ENCODE data around the gene TBC1D2B.
"Not testable (repeated sequence)": the region's sequence is repeated elsewhere in the genome, so short reads cannot be mapped to it uniquely, and the experiment has no call there.

Gene TBC1D2B

DNA sequence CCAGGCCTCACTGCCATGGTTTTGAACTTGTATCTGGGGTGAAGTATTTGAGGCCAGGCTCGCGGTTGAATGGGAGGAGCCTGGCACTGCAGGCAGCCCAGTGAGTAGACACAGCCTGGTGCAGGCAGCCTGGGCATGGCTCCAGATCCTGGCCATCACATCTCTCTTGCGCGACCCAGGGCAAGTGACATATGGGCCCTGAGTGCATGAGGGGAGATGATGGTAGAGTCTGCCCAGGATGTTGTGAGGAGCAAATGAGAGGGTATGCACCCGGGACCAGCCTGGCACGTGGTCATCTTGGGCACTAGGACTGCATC, 103.5 kb downstream of the TBC1D2B start:
- no peak for DNase-seq (ENCODE audit: low read depth)

- DNase-seq (ENCODE audit: low read depth) = not testable (repeated sequence)
These were observed 104.0 kb downstream of the TBC1D2B start for GRCh38 chr15:77973273-77974097.

DNA sequence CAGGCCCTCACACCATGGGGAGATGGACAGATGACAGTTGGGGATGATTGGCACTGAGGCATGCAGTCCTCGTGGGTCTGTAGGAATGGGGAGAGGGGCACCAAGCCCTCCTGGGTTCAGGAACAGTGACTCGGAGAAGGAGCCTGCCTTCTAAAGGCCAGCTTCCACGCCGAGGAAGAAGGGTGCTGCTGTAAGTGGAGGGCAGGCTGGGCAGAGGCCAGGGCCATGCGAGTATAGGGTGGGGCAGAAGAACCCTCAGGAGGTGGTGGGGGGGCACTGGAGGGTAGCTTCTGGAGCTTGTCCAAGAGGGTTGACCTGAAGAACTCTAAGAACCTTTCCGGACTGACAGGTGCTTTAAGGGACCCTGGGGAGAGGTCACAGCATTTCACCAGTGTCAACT, 104.8 kb downstream of the TBC1D2B start:
- not testable (repeated sequence) for DNase-seq (ENCODE audit: low read depth)

GRCh38 chr15:77971875-77972274, 105.6 kb downstream of the TBC1D2B start:
- DNase-seq (ENCODE audit: low read depth) = not testable (repeated sequence)

DNA sequence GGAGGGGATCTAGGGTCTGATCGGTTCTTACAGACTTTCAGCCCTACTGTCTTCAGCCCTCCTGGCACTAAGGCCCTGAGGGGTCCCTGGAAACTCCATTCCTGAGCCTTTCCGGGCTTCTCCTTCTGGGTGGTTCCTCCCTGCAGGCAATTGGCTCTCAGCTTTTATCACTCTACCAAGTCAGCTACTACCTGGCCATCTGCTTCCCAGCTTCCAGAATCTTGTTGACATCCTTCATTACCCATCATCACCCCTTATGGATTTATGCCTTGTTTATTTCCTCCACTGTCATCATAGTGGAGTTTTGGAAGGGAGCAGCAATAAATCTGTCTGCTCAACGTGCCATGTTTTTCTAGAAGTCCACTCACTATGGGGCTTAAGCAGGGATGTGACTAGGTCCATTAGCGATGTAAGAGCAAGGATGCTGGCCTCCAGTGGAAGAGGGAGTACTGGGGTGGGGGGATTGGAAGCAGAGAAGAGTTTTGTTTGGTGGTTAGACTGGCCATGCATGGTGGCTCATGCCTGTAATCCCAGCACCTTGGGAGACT, 106.6 kb downstream of the TBC1D2B start:
- DNase-seq (ENCODE audit: low read depth) = not testable (repeated sequence)

- DNase-seq (ENCODE audit: low read depth) = no peak
These were observed 108.5 kb downstream of the TBC1D2B start for GRCh38 chr15:77969055-77969454.

- DNase-seq (ENCODE audit: low read depth) = no peak
These were observed 109.7 kb downstream of the TBC1D2B start for GRCh38 chr15:77967798-77968197.

GRCh38 chr15:77967235-77967615, 110.3 kb downstream of the TBC1D2B start:
- DNase-seq (ENCODE audit: low read depth) = not testable (repeated sequence)

DNA sequence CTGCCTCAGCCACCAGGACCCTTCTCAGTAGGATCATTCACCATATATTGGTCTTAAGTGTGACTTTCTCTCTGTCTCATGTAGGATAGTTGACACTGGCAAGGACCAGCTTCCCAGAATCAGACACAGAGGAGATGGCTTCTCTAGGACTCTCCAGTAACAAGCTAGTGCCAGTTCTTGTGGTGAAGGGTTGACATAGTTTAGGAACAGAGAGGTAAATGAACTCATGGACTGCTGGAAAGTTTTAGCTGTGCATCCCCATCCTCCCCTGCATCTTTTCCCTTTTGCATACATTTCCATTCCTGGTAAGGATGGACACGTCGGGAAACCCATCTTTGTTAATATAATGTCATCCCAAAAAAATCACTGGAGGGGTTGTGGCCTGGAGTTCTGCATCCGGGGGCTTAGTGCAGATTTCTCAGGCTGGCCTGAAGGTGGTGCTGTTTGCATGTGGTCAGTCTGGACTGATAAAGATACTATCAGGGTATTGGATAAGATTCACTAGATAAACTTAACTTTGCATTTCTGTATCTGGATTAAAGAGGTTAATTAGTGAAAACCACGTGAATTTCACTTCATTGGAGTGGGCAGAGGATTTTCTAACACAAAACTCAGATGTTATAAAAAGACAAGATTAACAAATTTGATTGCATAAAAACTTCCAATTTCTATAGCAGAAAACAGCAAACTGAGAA, 110.8 kb downstream of the TBC1D2B start:
- DNase-seq (ENCODE audit: low read depth) = no peak

DNA sequence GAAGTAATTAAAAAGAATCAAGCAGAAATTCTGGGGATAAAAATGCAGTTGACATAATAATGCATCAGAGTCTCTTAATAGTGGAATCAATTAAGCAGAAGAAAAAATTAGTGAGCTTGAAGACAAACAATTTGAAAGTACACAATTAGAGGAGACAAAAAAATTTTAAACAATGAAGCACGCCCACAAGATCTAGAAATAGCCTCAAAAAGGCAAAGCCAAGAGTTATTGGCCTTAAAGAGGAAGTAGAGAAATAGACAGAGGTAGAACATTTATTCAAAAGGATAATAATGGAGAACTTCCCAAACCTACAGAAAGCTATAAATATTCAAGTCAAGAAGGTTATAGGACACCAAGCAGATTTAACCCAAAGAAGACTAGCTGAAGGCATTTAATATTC, 113.3 kb downstream of the TBC1D2B start:
- DNase-seq (ENCODE audit: low read depth) = no peak

DNA sequence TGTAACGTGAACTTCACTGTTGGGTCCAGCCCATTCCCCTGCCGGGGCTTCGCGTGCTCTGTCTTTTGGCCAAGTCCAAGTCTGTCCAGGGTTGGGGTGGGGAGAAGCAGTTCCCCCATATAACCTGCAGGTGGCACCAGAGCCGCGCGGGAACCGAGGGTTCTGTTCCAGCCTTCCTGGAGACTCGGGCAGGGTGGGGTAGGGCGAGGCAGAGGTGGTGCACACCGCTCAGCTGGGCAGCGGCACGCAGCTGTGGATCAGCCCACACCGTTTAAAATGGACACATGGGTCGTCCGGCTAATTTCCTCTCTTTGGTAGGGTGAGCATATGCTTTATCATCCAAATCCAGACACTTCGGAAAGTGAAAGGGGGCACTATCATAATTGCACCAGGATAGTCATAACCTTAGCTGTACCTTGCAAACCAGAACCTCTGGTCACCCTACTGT, 118.1 kb downstream of the TBC1D2B start:
- peak; percentile 44 for DNase-seq (ENCODE audit: low read depth)

DNA sequence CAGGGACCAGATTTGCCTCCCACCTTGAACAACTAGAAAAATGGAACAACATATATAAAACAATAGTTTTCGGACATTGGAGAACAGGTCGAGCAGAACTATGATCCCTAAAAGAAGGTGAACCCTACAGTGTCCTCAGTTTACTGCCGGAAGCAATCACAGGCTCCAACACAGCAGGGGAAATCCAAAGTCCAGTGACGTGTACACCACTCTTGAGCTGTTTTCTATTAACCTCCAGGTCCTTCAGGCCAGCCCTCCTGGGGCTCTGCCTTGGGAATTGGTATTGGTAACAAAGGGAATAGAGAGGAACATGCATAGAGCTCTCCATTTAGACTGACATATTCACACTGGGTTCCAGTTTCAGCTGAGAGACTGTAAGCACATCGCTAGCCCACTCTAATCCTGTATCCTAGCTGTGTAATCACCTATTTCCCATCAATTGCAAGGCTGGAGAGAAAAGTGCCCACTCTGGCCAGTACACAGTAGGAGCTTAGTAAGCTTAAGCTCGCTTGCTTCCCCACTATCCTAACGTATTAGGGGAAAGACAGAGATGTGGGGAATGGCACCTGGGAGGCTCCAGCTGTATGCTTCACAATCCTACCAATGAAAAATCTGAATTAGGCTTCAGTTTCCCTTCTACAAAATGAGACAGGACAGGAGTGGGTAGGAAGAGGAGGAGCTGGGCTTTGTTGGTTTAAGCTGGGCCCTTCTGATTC, 118.6 kb downstream of the TBC1D2B start:
- not testable (repeated sequence) for DNase-seq (ENCODE audit: low read depth)

DNA sequence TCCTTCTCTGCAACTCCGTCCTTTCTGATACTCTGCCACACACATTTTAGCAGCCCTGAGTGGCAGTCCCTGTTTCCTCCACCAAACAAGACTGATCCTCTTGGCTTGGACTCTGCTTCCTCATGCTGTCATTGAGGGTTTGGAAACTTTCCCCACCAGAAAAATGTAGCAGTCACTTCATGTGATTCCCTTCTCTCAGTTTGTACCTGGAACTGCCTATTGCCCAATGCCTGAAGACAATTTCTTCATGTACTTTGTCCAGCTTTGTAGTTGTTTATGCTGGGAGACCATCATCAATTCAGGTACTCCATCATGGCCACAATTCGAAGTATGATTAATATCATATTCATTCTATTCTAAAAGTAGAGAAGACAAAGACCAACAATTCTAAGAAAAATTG, 119.5 kb downstream of the TBC1D2B start:
- DNase-seq (ENCODE audit: low read depth) = not testable (repeated sequence)

- not testable (repeated sequence) for DNase-seq (ENCODE audit: low read depth)
These were observed 123.6 kb downstream of the TBC1D2B start for GRCh38 chr15:77953926-77954325.

GRCh38 chr15:77952928-77953446, 124.5 kb downstream of the TBC1D2B start:
- DNase-seq (ENCODE audit: low read depth) = not testable (repeated sequence)

- DNase-seq (ENCODE audit: low read depth) = not testable (repeated sequence)
These were observed 126.3 kb downstream of the TBC1D2B start for GRCh38 chr15:77951105-77951786.

- DNase-seq (ENCODE audit: low read depth) = not testable (repeated sequence)
These were observed 127.0 kb downstream of the TBC1D2B start for GRCh38 chr15:77950470-77950869.

DNA sequence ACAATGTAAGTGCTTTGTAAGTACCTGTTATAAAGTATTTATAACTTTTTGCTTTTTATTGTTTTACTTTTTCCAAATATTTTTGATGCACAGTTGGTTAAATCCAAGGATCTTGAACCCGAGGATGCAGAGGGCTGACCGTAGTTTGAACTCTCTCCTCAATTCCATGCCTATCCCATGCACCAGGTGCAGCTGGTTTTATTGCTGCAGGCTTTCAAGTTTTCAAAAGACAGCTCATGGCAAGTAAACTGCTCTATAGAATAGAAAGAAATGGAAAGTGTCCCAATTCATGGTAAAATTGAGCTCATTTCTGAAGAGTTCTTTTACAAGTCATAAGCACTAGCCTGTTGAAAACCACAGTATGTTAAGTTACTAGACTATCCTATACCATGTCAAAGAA, 131.9 kb downstream of the TBC1D2B start:
- no peak for DNase-seq (ENCODE audit: low read depth)
